Activated CD4-positive, CD25-positive, alpha-beta regulatory T cell treated with anti-CD3 and anti-CD28 coated beads, Interleukin-2, amount 50 U/mL, for 72 hours (primary cell): ENCODE data around the gene GUCY2D.
"Not testable (repeated sequence)": the region's sequence is repeated elsewhere in the genome, so short reads cannot be mapped to it uniquely, and the experiment has no call there.

Experiments used
- DNase-seq: peaks from one replicate; pipeline ENCODE4 v3.0.0; 2021

GUCY2D gene

DNA sequence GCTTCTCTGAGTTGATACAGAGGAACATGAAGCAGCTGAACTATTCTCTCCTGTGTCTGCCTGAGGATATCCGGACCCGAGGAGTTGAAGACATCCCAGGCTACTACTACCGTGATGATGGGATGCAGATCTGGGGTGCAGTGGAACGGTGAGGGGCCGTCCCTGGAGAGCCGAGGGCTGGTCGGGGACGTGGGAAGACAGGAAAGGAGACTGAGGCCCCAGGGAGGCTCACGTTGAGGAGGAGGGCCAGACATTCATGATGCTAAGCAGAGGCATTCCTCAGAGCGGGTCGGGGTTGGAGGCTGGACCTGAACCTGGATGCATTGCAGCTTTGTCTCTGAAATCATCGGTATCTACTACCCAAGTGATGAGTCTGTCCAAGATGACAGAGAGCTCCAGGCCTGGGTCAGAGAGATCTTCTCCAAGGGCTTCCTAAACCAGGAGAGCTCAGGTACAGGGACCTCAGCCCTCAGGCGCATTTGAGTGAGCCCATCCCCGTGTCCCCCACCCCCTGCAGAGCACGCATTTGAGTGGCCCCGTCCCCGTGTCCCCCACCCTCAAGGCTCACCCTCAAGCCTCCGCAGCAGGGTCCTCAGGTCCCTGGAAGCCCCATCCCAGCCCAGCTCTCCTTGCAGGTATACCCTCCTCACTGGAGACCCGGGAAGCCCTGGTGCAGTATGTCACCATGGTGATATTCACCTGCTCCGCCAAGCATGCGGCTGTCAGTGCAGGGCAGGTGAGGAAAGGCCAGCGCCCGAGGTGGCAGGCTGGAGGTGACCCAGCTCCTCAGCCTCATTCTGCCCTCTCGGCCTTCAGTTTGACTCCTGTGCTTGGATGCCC lies 44.7 kb downstream of the GUCY2D start:
- DNase-seq = no peak

DNA sequence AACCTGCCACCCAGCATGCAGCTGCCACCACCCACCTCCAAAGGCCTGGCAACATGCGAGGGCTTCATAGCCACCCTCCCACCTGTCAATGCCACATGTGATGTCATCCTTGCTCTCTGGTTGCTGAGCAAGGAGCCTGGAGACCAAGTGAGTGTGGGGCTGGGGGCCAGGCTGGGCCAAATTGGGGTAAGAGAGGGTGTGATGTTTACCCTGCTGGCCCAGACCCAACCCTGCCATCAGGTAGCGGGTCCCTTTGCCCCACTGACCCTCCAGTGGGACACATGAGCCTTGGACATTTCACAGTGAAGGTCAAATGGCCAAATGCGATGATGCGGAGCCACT lies 45.3 kb downstream of the GUCY2D start:
- no peak for DNase-seq

GRCh38 chr17:8048236-8048635 lies 45.8 kb downstream of the GUCY2D start:
- no peak for DNase-seq

- DNase-seq = no peak
Observed at GRCh38 chr17:8048736-8049135, 46.3 kb downstream of the GUCY2D start.

- DNase-seq = no peak
Observed at GRCh38 chr17:8051831-8052230, 49.4 kb downstream of the GUCY2D start.

- DNase-seq = no peak
Observed at GRCh38 chr17:8052256-8053252, 50.1 kb downstream of the GUCY2D start.

GRCh38 chr17:8053600-8053999 lies 51.2 kb downstream of the GUCY2D start:
- DNase-seq = no peak

DNA sequence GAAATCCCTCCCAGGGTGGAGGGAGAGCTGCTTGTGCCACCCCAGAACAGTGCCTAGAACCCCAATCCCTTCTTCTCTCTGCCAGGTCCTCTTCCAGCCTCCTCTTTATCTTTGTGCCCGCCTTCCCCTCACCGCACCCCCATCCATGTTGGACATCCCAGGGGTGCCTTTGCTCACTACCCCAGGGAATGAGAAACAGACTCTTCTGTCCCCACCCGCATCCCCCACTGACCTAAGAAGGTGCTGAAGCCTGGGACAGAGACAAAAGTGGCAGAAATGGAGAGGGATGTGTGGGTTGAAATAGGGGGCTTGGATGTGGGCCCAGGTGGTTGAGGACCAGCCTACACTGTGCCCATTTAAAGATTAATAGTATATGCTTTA lies 53.4 kb downstream of the GUCY2D start:
- no peak for DNase-seq

- no peak for DNase-seq
Observed at GRCh38 chr17:8056232-8056975, 54.0 kb downstream of the GUCY2D start.

DNA sequence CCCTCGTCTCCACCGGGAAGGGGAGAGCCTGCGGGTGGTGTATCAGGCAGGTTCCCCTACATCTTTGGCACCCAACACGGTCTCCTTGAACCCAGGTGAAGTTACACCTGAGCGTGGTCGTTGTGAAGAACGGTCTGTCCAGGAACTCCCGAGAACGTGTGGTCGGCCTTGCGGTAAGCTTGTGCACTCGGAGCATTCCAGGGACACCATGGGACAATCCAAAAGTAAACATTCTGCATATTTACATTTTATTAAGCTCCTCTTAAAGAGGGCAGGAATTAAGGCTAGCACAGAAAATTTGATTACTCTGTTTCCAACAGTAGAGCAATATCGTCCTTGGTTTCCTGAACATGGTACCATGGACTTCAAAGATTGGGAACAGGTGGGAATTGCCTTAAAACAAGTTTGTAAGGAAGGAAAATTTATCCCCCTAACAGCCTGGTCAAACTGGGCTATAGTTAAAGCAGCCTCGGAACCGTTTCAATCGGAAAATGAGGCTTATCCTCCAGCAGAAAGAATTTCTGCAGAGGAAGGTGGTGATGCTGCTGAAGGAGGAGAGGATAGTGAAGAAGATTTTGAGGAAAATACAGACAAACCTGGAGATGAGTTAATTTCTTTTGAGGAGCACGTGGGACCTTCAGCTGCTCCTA lies 54.7 kb downstream of the GUCY2D start:
- DNase-seq = no peak

DNA sequence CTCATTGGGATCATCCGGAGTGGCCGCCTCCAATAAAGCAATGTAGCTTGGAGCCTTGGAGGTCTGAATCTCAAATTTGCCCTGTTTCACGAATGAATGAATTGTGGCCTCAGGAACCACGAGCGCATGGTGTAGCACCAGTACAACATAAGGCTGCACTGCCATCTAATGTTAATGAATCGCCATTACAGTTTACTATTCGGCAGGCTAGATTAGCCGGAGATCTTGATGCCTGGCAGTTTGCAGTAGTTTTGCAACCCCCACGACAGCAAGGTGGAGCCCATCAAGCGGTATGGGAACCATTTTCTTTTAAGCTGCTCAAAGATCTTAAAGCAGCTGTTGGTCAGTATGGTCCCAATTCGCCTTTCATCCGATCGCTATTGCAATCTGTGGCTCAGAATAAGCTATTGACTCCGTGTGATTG lies 55.3 kb downstream of the GUCY2D start:
- no peak for DNase-seq

- no peak for DNase-seq
Observed at GRCh38 chr17:8059131-8059530, 56.7 kb downstream of the GUCY2D start.

DNA sequence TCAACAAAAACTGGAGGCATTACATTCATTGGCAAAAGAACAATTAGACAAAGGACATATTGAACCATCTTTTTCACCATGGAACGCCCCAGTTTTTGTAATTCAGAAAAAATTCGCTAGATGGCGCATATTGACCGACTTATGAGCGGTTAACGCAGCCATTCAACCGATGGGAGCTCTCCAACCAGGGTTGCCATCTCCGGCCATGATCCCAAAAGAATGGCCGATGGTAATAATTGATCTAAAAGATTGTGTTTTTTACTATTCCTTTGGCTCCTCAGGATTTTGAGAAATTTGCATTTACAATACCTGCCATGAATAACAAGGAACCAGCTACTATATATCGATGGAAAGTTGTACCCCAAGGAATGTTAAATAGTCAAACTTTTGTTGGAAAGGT lies 57.9 kb downstream of the GUCY2D start:
- DNase-seq = no peak

DNA sequence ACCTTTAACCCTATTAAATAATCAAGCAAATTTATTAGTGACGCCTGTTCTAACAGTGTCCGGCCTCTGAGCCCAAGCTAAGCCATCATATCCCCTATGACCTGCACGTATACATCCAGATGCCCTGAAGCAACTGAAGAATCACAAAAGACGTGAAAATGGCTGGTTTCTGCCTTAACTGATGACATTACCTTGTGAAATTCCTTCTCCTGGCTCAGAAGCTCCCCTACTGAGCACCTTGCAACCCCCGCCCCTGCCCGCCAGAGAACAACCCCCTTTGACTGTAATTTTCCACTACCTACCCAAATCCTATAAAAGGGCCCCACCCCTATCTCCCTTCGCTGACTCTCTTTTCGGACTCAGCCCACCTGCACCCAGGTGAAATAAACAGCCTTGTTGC lies 59.4 kb downstream of the GUCY2D start:
- not testable (repeated sequence) for DNase-seq

- no peak for DNase-seq
Observed at GRCh38 chr17:8062435-8062806, 60.0 kb downstream of the GUCY2D start.

DNA sequence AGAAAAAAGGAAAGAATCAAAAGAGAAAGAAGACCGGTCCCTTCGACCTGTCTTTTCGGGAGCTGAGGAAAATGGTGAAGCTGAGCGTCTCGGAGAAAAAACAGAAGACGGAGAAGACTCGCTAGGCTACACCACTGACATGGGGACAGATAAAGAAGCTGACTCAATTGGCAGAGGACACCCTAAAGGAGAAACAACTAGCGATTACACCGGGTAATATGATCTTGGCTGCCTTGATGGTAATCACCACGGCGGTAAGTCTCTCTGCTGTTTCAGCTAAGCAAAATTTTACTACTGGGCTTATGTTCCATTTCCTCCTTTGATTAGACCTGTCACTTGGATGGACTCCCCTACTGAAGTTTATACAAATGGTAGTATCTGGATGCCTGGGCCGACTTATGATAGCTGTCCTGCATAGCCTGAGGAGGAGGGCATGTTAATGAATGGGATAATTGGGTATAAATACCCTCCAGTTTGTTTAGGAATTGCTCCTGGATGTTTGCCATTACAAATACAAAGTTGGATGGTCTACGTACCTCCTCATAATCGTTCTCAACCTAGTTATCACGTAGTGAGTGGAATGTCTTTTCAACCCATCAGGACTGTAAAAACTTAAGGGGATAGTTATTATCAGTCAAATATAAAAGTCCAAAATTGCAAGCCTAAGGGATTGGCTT lies 60.5 kb downstream of the GUCY2D start:
- DNase-seq = no peak

GRCh38 chr17:8063761-8064534 lies 61.5 kb downstream of the GUCY2D start:
- DNase-seq = no peak

- no peak for DNase-seq
Observed at GRCh38 chr17:8064561-8065019, 62.2 kb downstream of the GUCY2D start.

DNA sequence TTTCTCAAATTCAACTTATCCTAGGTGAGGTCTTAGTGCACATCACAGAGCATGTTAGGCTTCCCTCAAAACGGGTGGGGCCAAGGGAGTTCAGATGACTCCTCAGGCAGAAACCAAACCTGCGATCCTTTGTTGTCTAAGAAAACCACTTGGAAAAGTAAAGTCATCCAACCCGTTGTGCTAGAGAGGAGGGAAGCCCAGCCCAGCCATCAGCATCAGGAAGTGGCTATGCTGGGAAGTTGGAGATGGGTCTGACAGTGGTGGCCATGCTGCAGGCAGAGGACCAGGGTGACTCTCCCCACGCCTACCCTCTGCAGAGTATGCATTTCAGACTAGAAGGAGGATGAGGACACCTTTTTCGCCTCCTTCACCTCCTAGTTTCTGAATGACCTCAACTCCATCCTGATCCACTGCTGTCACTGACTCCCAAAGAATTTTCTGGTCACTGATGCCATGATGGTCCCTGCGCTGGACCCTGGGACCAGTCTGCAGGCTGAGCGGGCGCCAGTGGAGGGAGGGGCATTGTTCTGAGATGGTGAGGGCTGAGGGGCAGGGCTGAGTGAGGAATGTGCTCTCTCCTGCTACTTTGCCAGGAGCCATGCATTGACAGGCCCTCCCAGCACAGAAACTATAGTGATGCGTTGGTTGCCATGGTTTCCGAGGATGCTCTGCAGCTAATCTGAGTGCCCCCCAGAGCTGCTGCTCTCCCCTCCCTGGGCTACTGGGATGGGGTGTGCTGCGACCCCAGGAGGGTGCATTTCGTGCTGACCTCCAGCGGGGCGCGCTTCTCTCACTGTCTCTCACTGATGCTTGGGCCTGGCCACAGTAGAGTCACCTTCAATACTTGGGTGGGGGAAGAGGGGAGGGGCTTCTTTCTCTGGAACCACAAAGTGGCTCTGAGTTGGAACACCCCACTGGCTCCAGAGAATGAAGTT lies 64.7 kb downstream of the GUCY2D start:
- DNase-seq = no peak

DNA sequence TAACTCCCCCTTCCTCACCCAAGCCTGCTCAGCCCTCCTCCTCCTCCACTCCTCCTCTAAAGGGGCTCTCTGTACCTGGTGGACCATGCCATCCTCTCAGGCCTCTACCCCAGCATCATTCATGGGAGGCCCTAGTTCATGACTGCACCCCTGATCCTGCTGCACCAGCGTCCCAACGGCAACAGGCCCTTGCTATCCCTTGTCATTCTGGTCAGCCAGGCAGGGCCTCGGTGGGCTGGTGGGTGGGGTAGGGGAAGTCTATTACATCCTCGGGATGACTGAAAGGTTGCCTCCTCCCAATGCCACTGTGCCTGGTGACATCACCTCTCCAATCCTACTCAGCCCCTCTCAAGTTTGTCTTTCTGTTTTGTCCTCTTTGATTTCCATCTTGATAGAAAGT lies 65.4 kb downstream of the GUCY2D start:
- DNase-seq = no peak
